ENCODE data around the gene NOS3. TPM values are rescaled to one million over a fixed set of nuclear protein-coding genes. Genes with fewer than 3 reads are reported as not detected.

The NOS3 gene
- total and polyA plus RNA-seq, 2 experiments from 2014 or later: 2.6 to 6.1 TPM

DNA sequence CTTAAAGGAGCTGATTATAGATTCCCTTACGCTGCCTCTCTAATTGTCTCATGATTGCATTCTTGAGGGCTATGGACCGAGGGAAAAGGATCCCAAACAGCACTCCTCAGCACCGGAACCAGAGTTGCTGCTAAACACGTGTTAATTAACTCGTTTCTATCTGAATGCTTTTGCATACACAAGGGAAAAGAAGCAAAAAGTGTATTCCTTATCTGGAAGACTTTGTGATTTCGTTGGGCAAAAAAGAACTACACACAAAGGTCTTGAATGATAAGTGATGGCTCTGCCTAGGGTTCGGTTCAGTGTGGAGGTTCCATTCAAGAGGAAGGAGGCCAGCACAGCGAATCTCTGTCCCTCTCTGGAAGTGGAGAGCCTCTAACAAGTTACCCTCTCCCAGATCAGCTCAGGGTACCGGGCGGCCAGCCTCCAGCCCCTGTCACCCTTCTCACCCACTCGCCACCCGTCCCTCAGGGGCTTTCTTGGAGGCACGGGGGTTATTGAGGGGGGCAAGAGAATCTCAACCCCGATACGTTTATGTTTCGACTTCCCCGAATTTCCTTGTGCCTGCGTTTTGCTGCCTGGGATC lies 68.1 kb downstream of the NOS3 start:
- peaks cover 45% of the 10 kb centered on the region for H3K27me3 Mint-ChIP-seq (ENCODE audit: insufficient read depth, low read depth, poor library complexity)
- Histone ChIP-seq H3K4me1 (ENCODE audit: insufficient read depth) (peaks cover 36% of the 10 kb centered on the region), H4K20me1 (replicated peaks; ENCODE audit: insufficient read depth) (no peaks in the 10 kb centered on the region; the same call in 1 of the 2 replicates), H3K27me3 (ENCODE audit: insufficient read depth) (peaks cover 36% of the 10 kb centered on the region), H3K36me3 (ENCODE audit: insufficient read depth) (no peaks in the 10 kb centered on the region), H3K79me2 (replicated peaks; ENCODE audit: insufficient read depth) (peaks cover 10% of the 10 kb centered on the region), H3K4me3 (peak overlapping the region; percentile 99), H3K4me2 (peak overlapping the region; percentile 95), H3F3A (replicated peaks; ENCODE audit: low read depth) (peaks cover 14% of the 10 kb centered on the region), H3K27ac (ENCODE audit: low read depth) (no peak overlapping the region), H2AFZ (peak overlapping the region; percentile 29; the same call in 1 of the 2 replicates), H3K9me2 (ENCODE audit: insufficient read depth) (no peaks in the 10 kb centered on the region)
- 0 out of 2 replicates have a peak overlapping the region, but pooled peaks have one; percentile 40 for H3K27ac Mint-ChIP-seq
- DNase-seq (ENCODE audit: low spot score) (no peak), ATAC-seq (no peak)
- H3K4me3 Mint-ChIP-seq: peak overlapping the region; percentile 86
- H3K36me3 Mint-ChIP-seq (ENCODE audit: low read depth): peaks cover 4% of the 10 kb centered on the region; the same call in 1 of the 3 replicates
- H3K4me1 Mint-ChIP-seq: peaks cover 47% of the 10 kb centered on the region
- no peaks in the 10 kb centered on the region for H3K9me3 Mint-ChIP-seq
- TF ChIP-seq ZNF114 (CRISPR knock-in tag; IDR thresholded peaks at IDR 0.05) (no peak), EZH2phosphoT487 (IDR thresholded peaks at IDR 0.05; ENCODE audit: unreplicated experiment) (no peak)
- TF ChIP-seq, protein P1, sequence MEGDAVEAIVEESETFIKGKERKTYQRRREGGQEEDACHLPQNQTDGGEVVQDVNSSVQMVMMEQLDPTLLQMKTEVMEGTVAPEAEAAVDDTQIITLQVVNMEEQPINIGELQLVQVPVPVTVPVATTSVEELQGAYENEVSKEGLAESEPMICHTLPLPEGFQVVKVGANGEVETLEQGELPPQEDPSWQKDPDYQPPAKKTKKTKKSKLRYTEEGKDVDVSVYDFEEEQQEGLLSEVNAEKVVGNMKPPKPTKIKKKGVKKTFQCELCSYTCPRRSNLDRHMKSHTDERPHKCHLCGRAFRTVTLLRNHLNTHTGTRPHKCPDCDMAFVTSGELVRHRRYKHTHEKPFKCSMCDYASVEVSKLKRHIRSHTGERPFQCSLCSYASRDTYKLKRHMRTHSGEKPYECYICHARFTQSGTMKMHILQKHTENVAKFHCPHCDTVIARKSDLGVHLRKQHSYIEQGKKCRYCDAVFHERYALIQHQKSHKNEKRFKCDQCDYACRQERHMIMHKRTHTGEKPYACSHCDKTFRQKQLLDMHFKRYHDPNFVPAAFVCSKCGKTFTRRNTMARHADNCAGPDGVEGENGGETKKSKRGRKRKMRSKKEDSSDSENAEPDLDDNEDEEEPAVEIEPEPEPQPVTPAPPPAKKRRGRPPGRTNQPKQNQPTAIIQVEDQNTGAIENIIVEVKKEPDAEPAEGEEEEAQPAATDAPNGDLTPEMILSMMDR (conservative IDR thresholded peaks at IDR 0.05; ENCODE audit: low read depth in 2 of 2): no peak

DNA sequence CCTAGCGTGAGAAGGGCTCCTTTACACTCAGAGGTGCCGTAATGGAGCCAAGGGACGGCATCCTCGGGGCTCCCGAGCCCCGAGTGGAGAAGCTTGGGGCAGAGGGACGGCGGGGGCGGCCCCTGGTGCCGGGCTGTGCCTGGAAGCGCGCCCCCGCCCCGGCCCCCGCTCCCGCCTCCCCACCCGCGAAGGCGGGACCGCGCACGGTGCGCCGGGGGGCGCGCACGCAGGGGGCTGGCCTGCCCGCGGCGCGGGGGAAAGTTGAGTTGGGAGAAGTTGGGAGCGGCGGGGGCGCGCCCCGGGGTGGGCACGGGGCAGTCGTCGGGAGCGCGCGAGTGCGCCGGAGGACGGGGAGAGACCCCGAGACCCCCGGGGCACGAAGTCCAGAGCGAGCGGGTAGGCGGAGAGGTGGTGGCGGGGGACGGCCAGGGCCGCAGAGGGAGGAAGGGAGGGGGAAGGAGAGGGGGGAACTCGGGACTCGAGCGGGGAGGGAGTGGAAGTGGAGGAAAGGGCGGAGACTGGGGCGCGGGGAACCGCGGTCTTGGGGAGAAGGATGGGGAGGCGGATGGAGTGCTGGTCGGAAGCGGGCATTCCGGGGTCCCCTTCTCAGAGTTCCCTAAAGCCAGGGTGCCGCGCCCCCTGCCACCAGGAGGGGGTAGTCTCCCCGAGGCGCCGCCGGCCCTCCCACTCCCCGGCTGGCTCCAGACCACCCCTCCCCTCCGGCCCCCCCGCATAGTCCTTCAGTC lies 68.7 kb downstream of the NOS3 start, which contains the start of gene SLC4A2:
TSS of gene SLC4A2 (plus strand) at position 223 of the 746 bp plus-strand sequence. CDS start 2,399 bp downstream, outside the sequence.
- no peaks in the 10 kb centered on the region for H3K9me3 Mint-ChIP-seq
- peak within 1 kb of the TSS; percentile 95 for H3K4me2 ChIP-seq
- H3K4me1 ChIP-seq (ENCODE audit: insufficient read depth): peaks cover 36% of the 10 kb centered on the region
- DNase-seq (ENCODE audit: low spot score) (peak; percentile 93), ATAC-seq (no peak)
- no peak within 1 kb of the TSS for H3K27ac ChIP-seq (ENCODE audit: low read depth)
- TF ChIP-seq ZNF331 (CRISPR knock-in tag; IDR thresholded peaks at IDR 0.05; ENCODE audit: low read depth) (no peak), POLR2AphosphoS5 (IDR thresholded peaks at IDR 0.05; ENCODE audit: low read depth) (peak; percentile 64; the same call in 1 of the 2 replicates), EZH2phosphoT487 (IDR thresholded peaks at IDR 0.05; ENCODE audit: unreplicated experiment) (no peak), NANOG (IDR thresholded peaks at IDR 0.05; ENCODE audit: borderline replicate concordance) (no peak)
- TF ChIP-seq, protein P1 (conservative IDR thresholded peaks at IDR 0.05; ENCODE audit: low read depth in 2 of 2): peak in 1 of 2 experiments; percentile 53; a peak in 3 of 4 replicates
- H3K4me3 ChIP-seq: peak within 1 kb of the TSS; percentile 99
- H3K79me2 ChIP-seq (replicated peaks; ENCODE audit: insufficient read depth): peaks cover 11% of the 10 kb centered on the region
- 0 out of 2 replicates have a peak within 1 kb of the TSS, but pooled peaks have one; percentile 40 for H3K27ac Mint-ChIP-seq
- peaks cover 14% of the 10 kb centered on the region for H3F3A ChIP-seq (replicated peaks; ENCODE audit: low read depth)
- peaks cover 36% of the 10 kb centered on the region for H3K27me3 ChIP-seq (ENCODE audit: insufficient read depth)
- peaks cover 4% of the 10 kb centered on the region; the same call in 1 of the 3 replicates for H3K36me3 Mint-ChIP-seq (ENCODE audit: low read depth)
- peaks cover 2% of the 10 kb centered on the region; the same call in 1 of the 2 replicates for H3K36me3 ChIP-seq (ENCODE audit: insufficient read depth)
- peaks cover 45% of the 10 kb centered on the region for H3K27me3 Mint-ChIP-seq (ENCODE audit: insufficient read depth, low read depth, poor library complexity)
- no peaks in the 10 kb centered on the region; the same call in 1 of the 2 replicates for H4K20me1 ChIP-seq (replicated peaks; ENCODE audit: insufficient read depth)
- peak within 1 kb of the TSS; percentile 86 for H3K4me3 Mint-ChIP-seq
- peak within 1 kb of the TSS; percentile 52 for H2AFZ ChIP-seq
- peaks cover 47% of the 10 kb centered on the region for H3K4me1 Mint-ChIP-seq
- no peaks in the 10 kb centered on the region for H3K9me2 ChIP-seq (ENCODE audit: insufficient read depth)

Data from GM23338 (cell line).